HCT116 (cell line): ENCODE measurements around the gene LRRTM4.

ENCODE experiments used
- CBX3 ChIP-seq: IDR thresholded peaks from 2 replicates; pipeline ENCODE4 v1.6.1; 2012; ENCODE audit warnings: low read depth
- CTCF ChIP-seq, 3 experiments: fragments of 200-600 bp in 1 of 3; sonication (generic) in 1 of 3; IDR thresholded peaks in 2 of 3; conservative IDR thresholded peaks in 1 of 3; 2 replicates each; pipeline ENCODE4 v1.5.1; 2012 to 2017; ENCODE audit warnings: low read depth in 2 of 3, low read length in 2 of 3, antibody characterized with exemption in 1 of 3, borderline replicate concordance in 1 of 3, control low read depth in 1 of 3, mild to moderate bottlenecking in 1 of 3, mixed read lengths in 1 of 3, mixed run types in 1 of 3, moderate library complexity in 1 of 3; ENCODE audit not compliant: insufficient read depth in 1 of 3
- EZH2 ChIP-seq: fragments of 200-600 bp; sonication (generic); IDR thresholded peaks from 2 replicates; pipeline ENCODE4 v1.6.1; 2017; ENCODE audit warnings: antibody characterized with exemption, mixed run types
- EZH2phosphoT487 ChIP-seq: fragments of 200-600 bp; IDR thresholded peaks from 2 replicates; pipeline ENCODE4 v1.6.1; 2018; ENCODE audit warnings: antibody characterized with exemption, borderline replicate concordance
- POLR2A ChIP-seq: IDR thresholded peaks from 2 replicates; pipeline ENCODE4 v1.7.0; 2011; ENCODE audit warnings: borderline replicate concordance; ENCODE audit not compliant: insufficient read depth, insufficient read length; ENCODE audit errors: extremely low read depth
- TF ChIP-seq, protein P1 (sequence below): IDR thresholded peaks from 2 replicates; pipeline ENCODE4 v1.6.1; 2011; ENCODE audit warnings: mild to moderate bottlenecking, low read length, moderate library complexity; ENCODE audit not compliant: insufficient replicate concordance; ENCODE audit errors: extremely low read depth

- TF ChIP-seq CTCF (IDR thresholded peaks at IDR 0.05 in 2 of 3, conservative IDR thresholded peaks at IDR 0.05 in 1 of 3; ENCODE audit: borderline replicate concordance in 1 of 3, insufficient read depth in 1 of 3, low read depth in 2 of 3, low read length in 2 of 3) (no peak), EZH2phosphoT487 (no peak), POLR2A (no peak), EZH2 (no peak), CBX3 (no peak)
- TF ChIP-seq, protein P1, sequence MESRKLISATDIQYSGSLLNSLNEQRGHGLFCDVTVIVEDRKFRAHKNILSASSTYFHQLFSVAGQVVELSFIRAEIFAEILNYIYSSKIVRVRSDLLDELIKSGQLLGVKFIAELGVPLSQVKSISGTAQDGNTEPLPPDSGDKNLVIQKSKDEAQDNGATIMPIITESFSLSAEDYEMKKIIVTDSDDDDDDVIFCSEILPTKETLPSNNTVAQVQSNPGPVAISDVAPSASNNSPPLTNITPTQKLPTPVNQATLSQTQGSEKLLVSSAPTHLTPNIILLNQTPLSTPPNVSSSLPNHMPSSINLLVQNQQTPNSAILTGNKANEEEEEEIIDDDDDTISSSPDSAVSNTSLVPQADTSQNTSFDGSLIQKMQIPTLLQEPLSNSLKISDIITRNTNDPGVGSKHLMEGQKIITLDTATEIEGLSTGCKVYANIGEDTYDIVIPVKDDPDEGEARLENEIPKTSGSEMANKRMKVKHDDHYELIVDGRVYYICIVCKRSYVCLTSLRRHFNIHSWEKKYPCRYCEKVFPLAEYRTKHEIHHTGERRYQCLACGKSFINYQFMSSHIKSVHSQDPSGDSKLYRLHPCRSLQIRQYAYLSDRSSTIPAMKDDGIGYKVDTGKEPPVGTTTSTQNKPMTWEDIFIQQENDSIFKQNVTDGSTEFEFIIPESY: no peak
These were observed 42.3 kb downstream of the LRRTM4 start for GRCh38 chr2:77479895-77480294.
